HCT116 (cell line): Measurements from ENCODE around the gene THNSL1. TPM values are rescaled to one million over a fixed set of nuclear protein-coding genes. Genes with fewer than 3 reads are reported as not detected.

Source experiments
- ATAC-seq: fragments of 200-7000 bp; cut with Tn5 transposase; 2 replicates; pipeline ENCODE4 v1.9.1; 2020; ENCODE audit warnings: mild to moderate bottlenecking, moderate library complexity
- BruUV-seq: library from RNA; stranded (reverse); fragments of 400-500 nt; replicated peaks from 2 replicates; lab custom pipeline; 2021; lab: Mats Ljungman, UMichigan
- CTCF ChIA-PET: fragments of 300-600 bp; sonication (Branson Sonifier 250); formaldehyde crosslinking; loops from one replicate; lab custom pipeline; 2021; ENCODE audit warnings: antibody characterized with exemption; lab: Charles Lee
- POLR2A ChIA-PET: fragments of 300-600, 350-600 bp; sonication (Branson Sonifier 250); formaldehyde crosslinking; loops from one replicate; lab custom pipeline; 2021; ENCODE audit warnings: antibody characterized with exemption; lab: Charles Lee
- RAD21 ChIA-PET, 2 experiments: fragments of 300-600 bp; sonication (Branson Sonifier 250); formaldehyde crosslinking; loops; one replicate each; lab custom pipeline; 2023; ENCODE audit warnings: low total read pairs in 2 of 2; ENCODE audit not compliant: uncharacterized antibody in 2 of 2, unreplicated experiment in 2 of 2, low non-redundant PET in 1 of 2; lab: Charles Lee
- DNase-seq: peaks from one replicate; pipeline ENCODE4 v3.0.0-alpha.2; 2010; ENCODE audit warnings: low read depth, low spot score
- H2AFZ ChIP-seq: fragments of 200-600 bp; shearing (Covaris generic), sonication (generic); 2 replicates; pipeline ENCODE4 v1.6.1; 2017; ENCODE audit warnings: low read depth, mixed run types, mixed read lengths, antibody characterized with exemption, low read length; ENCODE audit not compliant: poor library complexity, severe bottlenecking
- H3K27ac ChIP-seq: 2 replicates; pipeline ENCODE4 v1.5.1; 2012; ENCODE audit warnings: low read depth, low read length
- H3K27me3 ChIP-seq: fragments of 200-600 bp; sonication (generic); 2 replicates; pipeline ENCODE4 v1.6.1; 2016; ENCODE audit warnings: mixed run types, low read length, mixed read lengths; ENCODE audit not compliant: insufficient read depth
- H3K36me3 ChIP-seq, 2 experiments: fragments of 200-500 bp in 1 of 2; fragments of 200-600 bp in 1 of 2; sonication (Bioruptor generic) in 1 of 2; sonication (generic) in 1 of 2; 2 replicates each; pipeline versions ENCODE4 v1.5.1 to v1.6.1; 2014 to 2016; ENCODE audit warnings: low read length in 2 of 2, inconsistent platforms in 1 of 2, mixed read lengths in 1 of 2, mixed run types in 1 of 2; ENCODE audit not compliant: insufficient read depth in 2 of 2, control insufficient read depth in 1 of 2
- H3K4me1 ChIP-seq, 2 experiments: fragments of 200-600 bp in 1 of 2; sonication (generic) in 1 of 2; 2 replicates each; pipeline versions ENCODE4 v1.5.1 to v1.6.1; 2012 to 2017; ENCODE audit warnings: low read length in 2 of 2, inconsistent platforms in 1 of 2, mild to moderate bottlenecking in 1 of 2, mixed read lengths in 1 of 2, mixed run types in 1 of 2, moderate library complexity in 1 of 2; ENCODE audit not compliant: insufficient read depth in 2 of 2, control insufficient read depth in 1 of 2
- H3K4me2 ChIP-seq: fragments of 200-600 bp; sonication (generic); 2 replicates; pipeline ENCODE4 v1.6.1; 2017; ENCODE audit warnings: mixed run types, low read length, mixed read lengths
- H3K4me3 ChIP-seq, 2 experiments: fragments of 200-600 bp in 1 of 2; sonication (generic) in 1 of 2; replicated peaks in 1 of 2; 2 replicates each; pipeline ENCODE4 v1.5.1; 2011 to 2016; ENCODE audit warnings: low read length in 2 of 2, control low read depth in 1 of 2, low read depth in 1 of 2, mild to moderate bottlenecking in 1 of 2, mixed read lengths in 1 of 2, mixed run types in 1 of 2
- H3K79me2 ChIP-seq: fragments of 200-600 bp; sonication (generic); 2 replicates; pipeline ENCODE4 v1.6.1; 2017; ENCODE audit warnings: mild to moderate bottlenecking, mixed run types, low read length, moderate library complexity, mixed read lengths; ENCODE audit not compliant: insufficient read depth
- H3K9ac ChIP-seq: fragments of 200-600 bp; sonication (generic); 2 replicates; pipeline ENCODE4 v1.6.1; 2016; ENCODE audit warnings: low read length, mixed read lengths
- H3K9me2 ChIP-seq: fragments of 200-600 bp; sonication (generic), shearing (Covaris generic); 2 replicates; pipeline ENCODE4 v1.6.1; 2017; ENCODE audit warnings: mixed run types, mild to moderate bottlenecking, moderate library complexity; ENCODE audit not compliant: insufficient read depth
- H3K9me3 ChIP-seq, 2 experiments: fragments of 200-500 bp in 1 of 2; fragments of 200-600 bp in 1 of 2; sonication (Bioruptor generic) in 1 of 2; sonication (generic) in 1 of 2; 2 replicates each; pipeline ENCODE4 v1.6.1; 2014 to 2017; ENCODE audit warnings: low read length in 2 of 2, mixed read lengths in 2 of 2, inconsistent platforms in 1 of 2, low read depth in 1 of 2, mild to moderate bottlenecking in 1 of 2, mixed run types in 1 of 2, moderate library complexity in 1 of 2; ENCODE audit not compliant: control insufficient read depth in 1 of 2, insufficient read depth in 1 of 2
- H4K20me1 ChIP-seq: fragments of 200-600 bp; sonication (generic), shearing (Covaris generic); 2 replicates; pipeline ENCODE4 v1.6.1; 2017; ENCODE audit warnings: mixed run types, mild to moderate bottlenecking, moderate library complexity; ENCODE audit not compliant: insufficient read depth
- ATF3 ChIP-seq: IDR thresholded peaks from 2 replicates; pipeline ENCODE4 v1.6.1; 2012
- ELF1 ChIP-seq: IDR thresholded peaks from 2 replicates; pipeline ENCODE4 v1.6.1; 2012; ENCODE audit warnings: low read depth, borderline replicate concordance
- FOSL1 ChIP-seq: IDR thresholded peaks from 2 replicates; pipeline ENCODE4 v1.6.1; 2012; ENCODE audit warnings: low read depth
- MAX ChIP-seq: IDR thresholded peaks from 2 replicates; pipeline ENCODE4 v1.6.1; 2012
- POLR2AphosphoS5 ChIP-seq: IDR thresholded peaks from 2 replicates; pipeline ENCODE4 v1.6.1; 2011; ENCODE audit warnings: mild to moderate bottlenecking, low read depth, low read length, moderate library complexity
- RAD21 ChIP-seq: IDR thresholded peaks from 2 replicates; pipeline ENCODE4 v1.6.1; 2012; ENCODE audit warnings: low read depth, mild to moderate bottlenecking
- REST ChIP-seq: IDR thresholded peaks from 2 replicates; pipeline ENCODE4 v1.6.1; 2012; ENCODE audit warnings: low read depth
- SIN3A ChIP-seq: IDR thresholded peaks from 2 replicates; pipeline ENCODE4 v1.6.1; 2012; ENCODE audit warnings: low read depth
- SRF ChIP-seq: IDR thresholded peaks from 2 replicates; pipeline ENCODE4 v1.6.1; 2012; ENCODE audit warnings: low read depth
- TCF7L2 ChIP-seq: IDR thresholded peaks from 2 replicates; pipeline ENCODE4 v1.7.0; 2011; ENCODE audit warnings: borderline replicate concordance, inconsistent platforms; ENCODE audit not compliant: insufficient read depth, insufficient read length; ENCODE audit errors: extremely low read depth
- intact Hi-C: fragments of 100-400 bp; cut with micrococcal nuclease; formaldehyde crosslinking; loops from 2 replicates; pipeline ENCODE4 v1.10.0; 2022
- total RNA-seq: library from RNA; stranded (reverse); gene quantifications from one replicate; pipeline ENCODE4 v1.2.1, GENCODE V29; 2021; ENCODE audit not compliant: unreplicated experiment

The THNSL1 gene
- total RNA-seq, 1 experiment from 2014 or later, result 7.7 TPM

GRCh38 chr10:25038325-25038724 is 21.9 kb downstream of the THNSL1 start:
- H3K36me3 ChIP-seq, result no peaks in the 10 kb centered on the region
- no peaks in the 10 kb centered on the region for H3K9me2 ChIP-seq
- TF ChIP-seq FOSL1 (no peak), SIN3A (no peak), SRF (no peak), RAD21 (no peak), REST (no peak)
- ChIA-PET CTCF (no interaction called here), RAD21 (interaction anchor here in 1 of 2 experiments (0.6 kb wide), 1 partner anchor 361 kb away, joined by 3 read pairs; no protein-coding TSS in a partner anchor), POLR2A (no interaction called here)
- no peaks in the 10 kb centered on the region for H3K27me3 ChIP-seq
- H2AFZ ChIP-seq, result no peak overlapping the region
- no peaks in the 10 kb centered on the region for H3K79me2 ChIP-seq
- no peaks in the 10 kb centered on the region for H3K9me3 ChIP-seq
- BruUV-seq, result no TSS peak
- H3K9ac ChIP-seq, result no peak overlapping the region
- H3K4me1 ChIP-seq, result no peaks in the 10 kb centered on the region
- ATAC-seq (no peak), DNase-seq (no peak)
- H3K4me2 ChIP-seq, result no peak overlapping the region
- intact Hi-C loops, result no loop called here
- no peak overlapping the region for H3K27ac ChIP-seq
- H3K4me3 ChIP-seq, result no peak overlapping the region
- no peaks in the 10 kb centered on the region for H4K20me1 ChIP-seq

GRCh38 chr10:25039531-25039930 is 23.1 kb downstream of the THNSL1 start:
- no peaks in the 10 kb centered on the region for H3K27me3 ChIP-seq
- H3K9me2 ChIP-seq, result no peaks in the 10 kb centered on the region
- POLR2A ChIA-PET, result no interaction called here
- BruUV-seq, result no TSS peak
- intact Hi-C loops, result no loop called here
- TF ChIP-seq ATF3, result no peak
- no peak for TF ChIP-seq MAX
- no peak for TF ChIP-seq POLR2AphosphoS5
- no peak for TF ChIP-seq TCF7L2
- no peak for TF ChIP-seq ELF1
- H3K9me3 ChIP-seq, result no peaks in the 10 kb centered on the region
- H3K36me3 ChIP-seq, result no peaks in the 10 kb centered on the region
- no peak overlapping the region for H3K9ac ChIP-seq
- no peak for DNase-seq
- no peak overlapping the region for H3K4me3 ChIP-seq
- RAD21 ChIA-PET, result interaction anchor here in 1 of 2 experiments (0.6 kb wide), 1 partner anchor 236 kb away, joined by 4 read pairs; no protein-coding TSS in a partner anchor
- no peak for ATAC-seq
- H4K20me1 ChIP-seq, result no peaks in the 10 kb centered on the region
- CTCF ChIA-PET, result no interaction called here
- no peaks in the 10 kb centered on the region for H3K4me1 ChIP-seq
- H3K79me2 ChIP-seq, result no peaks in the 10 kb centered on the region
- H2AFZ ChIP-seq, result no peak overlapping the region
- no peak overlapping the region for H3K27ac ChIP-seq
- no peak overlapping the region for H3K4me2 ChIP-seq
